Heart left ventricle (tissue), 16 donors: ENCODE measurements around the gene GRIN3B. TPM values are rescaled to one million over a fixed set of nuclear protein-coding genes. Genes with fewer than 3 reads are reported as not detected.

Source experiments
- ATAC-seq, 4 donors: fragments of 200-7000 bp; cut with Tn5 transposase; one replicate each; pipeline ENCODE4 v1.9.1; 2020 to 2022; ENCODE audit warnings: moderate library complexity in 4 of 4, mild to moderate bottlenecking in 3 of 4, moderate number of reproducible peaks in 1 of 4
- DNase-seq, 5 donors: peaks; one replicate each; pipeline ENCODE4 v3.0.0-alpha.2; 2020
- H3K27ac ChIP-seq, 12 donors: fragments of 200-600 bp; sonication (generic) in 4 of 12; one replicate each; pipeline versions ENCODE4 v1.5.0 to v1.8.0; 2016 to 2022; ENCODE audit warnings: mild to moderate bottlenecking in 2 of 12
- H3K27me3 ChIP-seq, 9 donors: fragments of 200-600 bp; sonication (generic) in 2 of 9; one replicate each; pipeline versions ENCODE4 v1.5.1 to v1.8.0; 2016 to 2022; ENCODE audit warnings: mild to moderate bottlenecking in 3 of 9
- H3K36me3 ChIP-seq, 9 donors: fragments of 200-600 bp; sonication (generic) in 2 of 9; one replicate each; pipeline versions ENCODE4 v1.5.0 to v1.8.0; 2018 to 2022; ENCODE audit warnings: mild to moderate bottlenecking in 2 of 9
- H3K4me1 ChIP-seq, 12 donors: fragments of 200-600 bp; sonication (generic) in 4 of 12; one replicate each; pipeline versions ENCODE4 v1.5.0 to v1.8.0; 2016 to 2022; ENCODE audit warnings: mild to moderate bottlenecking in 3 of 12
- H3K4me3 ChIP-seq, 12 donors: fragments of 200-600 bp; sonication (generic) in 4 of 12; one replicate each; pipeline versions ENCODE4 v1.5.0 to v1.8.0; 2017 to 2022; ENCODE audit warnings: mild to moderate bottlenecking in 9 of 12, moderate library complexity in 4 of 12
- H3K9me3 ChIP-seq, 12 donors: fragments of 200-600 bp; sonication (generic) in 4 of 12; one replicate each; pipeline versions ENCODE4 v1.5.0 to v1.8.0; 2016 to 2022; ENCODE audit warnings: mild to moderate bottlenecking in 1 of 12
- POLR2A ChIP-seq, 2 donors: fragments of 450-650 bp; IDR thresholded peaks; one replicate each; pipeline ENCODE4 v1.6.1; 2017; ENCODE audit warnings: antibody characterized with exemption in 2 of 2, mild to moderate bottlenecking in 2 of 2, moderate library complexity in 2 of 2
- WGBS, 4 donors: extraction: QIAGEN DNeasy Blood & Tissue Kit in 2 of 4; methylation state at CpG; one replicate each; pipeline versions ENCODE4 v1.1.5 to v1.1.7; 2013 to 2018; 5-methylcytosine and 5-hydroxymethylcytosine counted together
- intact Hi-C, 10 donors: fragments of 100-400 bp; cut with DNase I; formaldehyde crosslinking; loops; one replicate each; pipeline versions ENCODE4 v1.11.1 to v1.14.2; 2022
- polyA plus RNA-seq, 2 donors: library from polyadenylated mRNA; stranded (reverse); fragments of 200-250 nt; gene quantifications; one replicate each; pipeline ENCODE4 v1.2.3, GENCODE V29; 2013
- total RNA-seq, 9 donors: library from RNA; depleted of rRNA in 2 of 9; stranded (reverse); fragments of >200 nt in 2 of 9; fragmentation: NEBNext Ultra II Directional in 3 of 9; extraction: Animal tissue kit (Norgen Biotek cat#: 25700) in 3 of 9; gene quantifications; one replicate each; pipeline versions ENCODE4 v1.1.0 to v1.2.4, GENCODE V29; 2016 to 2023
- TF ChIP-seq, protein P1 (sequence below), 12 donors: fragments of 200-600 bp; sonication (generic) in 4 of 12; IDR thresholded peaks; one replicate each; pipeline versions ENCODE4 v1.5.0 to v1.8.0; 2018 to 2022; ENCODE audit warnings: antibody characterized with exemption in 12 of 12, mild to moderate bottlenecking in 5 of 12
- donor health status: ischemic (EF 13 %, LVEDD 7.1; RV severe dilation, severe dysfunction).
- donor health status: healthy with polysubstance abuse.
- donor health status: DM: no; HTN: yes; CAD: no.
- donor health status: DM: no; HTN: no; CAD: no.
- donor health status: ischemic (EF 25% LVEDD 6.9; RV normal size, moderate dysfunction).
- donor health status: ischemic (EF 25% LVEDD 5.7; RV mildly dilated, moderate dysfunction).
- donor health status: healthy.
- donor health status: DM: yes; HTN: yes; CAD: no.
- donor health status: ischemic (EF 35%, LVEDD 5.7; RV mildly dilated, moderate dysfunction).
- donor health status: nonischemic (EF 11% LVEDD 7.7; RV severe dilation, severe dysfunction).
- donor health status: DM: yes; HTN: yes; CAD: no.
- donor health status: PGD.
- donor health status: ischemic (EF 29% LVEDD 5.4; RV normal size, mild dysfunction).
- donor health status: nonischemic (EF 23%, LVEDD 6.1; RV moderate dilation, normal function).

Gene GRIN3B
- total and polyA plus RNA-seq, 11 donors, result 0.01 to 0.51 (median 0.09) TPM; not detected in 8

DNA sequence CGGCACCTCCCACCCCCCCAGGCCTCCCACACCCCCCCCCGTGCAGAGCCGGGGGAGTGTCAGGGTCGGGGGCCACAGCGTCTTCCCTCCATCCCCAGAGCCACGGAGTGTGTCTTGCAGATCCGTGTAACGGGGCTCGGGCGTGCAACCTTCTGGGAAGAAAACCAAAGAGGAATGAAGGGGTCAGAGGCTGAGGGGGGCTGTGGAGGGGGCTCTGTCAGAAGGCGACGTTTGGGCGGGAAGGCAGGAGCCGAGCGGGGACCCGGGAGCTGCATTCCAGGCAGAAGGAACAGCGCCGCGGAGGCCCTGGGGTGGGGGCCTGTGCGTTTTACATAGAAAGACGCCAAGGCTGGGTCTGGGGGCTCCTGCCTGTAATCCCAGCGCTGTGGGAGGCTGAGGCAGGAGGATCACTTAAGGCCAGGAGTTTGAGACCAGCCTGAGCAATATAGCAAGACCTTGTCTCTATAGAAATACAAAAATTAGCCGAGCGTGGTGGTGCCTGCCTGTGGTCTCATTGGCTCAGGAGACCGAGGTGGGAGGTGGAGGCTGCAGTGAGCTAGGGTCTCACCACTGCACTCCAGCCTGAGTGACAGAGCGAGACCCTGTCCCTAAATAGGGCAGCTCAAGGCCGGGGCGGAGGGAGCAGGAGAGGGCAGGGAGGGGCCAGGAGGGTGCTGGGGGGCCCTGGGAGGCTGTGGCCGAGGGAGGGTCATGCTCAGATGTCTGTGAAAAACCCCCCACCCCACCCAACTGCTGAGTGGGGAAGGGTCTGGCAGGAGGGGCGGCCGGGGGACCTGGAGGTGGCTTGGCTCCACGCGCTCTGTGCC lies 46.6 kb upstream of the GRIN3B start:
- TF ChIP-seq, protein P1, sequence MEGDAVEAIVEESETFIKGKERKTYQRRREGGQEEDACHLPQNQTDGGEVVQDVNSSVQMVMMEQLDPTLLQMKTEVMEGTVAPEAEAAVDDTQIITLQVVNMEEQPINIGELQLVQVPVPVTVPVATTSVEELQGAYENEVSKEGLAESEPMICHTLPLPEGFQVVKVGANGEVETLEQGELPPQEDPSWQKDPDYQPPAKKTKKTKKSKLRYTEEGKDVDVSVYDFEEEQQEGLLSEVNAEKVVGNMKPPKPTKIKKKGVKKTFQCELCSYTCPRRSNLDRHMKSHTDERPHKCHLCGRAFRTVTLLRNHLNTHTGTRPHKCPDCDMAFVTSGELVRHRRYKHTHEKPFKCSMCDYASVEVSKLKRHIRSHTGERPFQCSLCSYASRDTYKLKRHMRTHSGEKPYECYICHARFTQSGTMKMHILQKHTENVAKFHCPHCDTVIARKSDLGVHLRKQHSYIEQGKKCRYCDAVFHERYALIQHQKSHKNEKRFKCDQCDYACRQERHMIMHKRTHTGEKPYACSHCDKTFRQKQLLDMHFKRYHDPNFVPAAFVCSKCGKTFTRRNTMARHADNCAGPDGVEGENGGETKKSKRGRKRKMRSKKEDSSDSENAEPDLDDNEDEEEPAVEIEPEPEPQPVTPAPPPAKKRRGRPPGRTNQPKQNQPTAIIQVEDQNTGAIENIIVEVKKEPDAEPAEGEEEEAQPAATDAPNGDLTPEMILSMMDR (IDR thresholded peaks at IDR 0.05), result no peak
- no peak for TF ChIP-seq POLR2A (IDR thresholded peaks at IDR 0.05)
- Histone ChIP-seq H3K4me1 (peaks cover 0 to 13% (median 0%) of the 10 kb centered on the region in 12 donors), H3K36me3 (no peaks in the 10 kb centered on the region), H3K9me3 (no peaks in the 10 kb centered on the region), H3K27ac (no peak overlapping the region), H3K27me3 (no peaks in the 10 kb centered on the region), H3K4me3 (peak overlapping the region in 1 of 12 donors; percentile 21)
- no peak for ATAC-seq
- DNase-seq, result no peak
- 62 to 80% (median 72%) methylated on average over 27 to 33 of the region's 33 CpGs for WGBS, 4 donors
- intact Hi-C loops, result no loop called here

DNA sequence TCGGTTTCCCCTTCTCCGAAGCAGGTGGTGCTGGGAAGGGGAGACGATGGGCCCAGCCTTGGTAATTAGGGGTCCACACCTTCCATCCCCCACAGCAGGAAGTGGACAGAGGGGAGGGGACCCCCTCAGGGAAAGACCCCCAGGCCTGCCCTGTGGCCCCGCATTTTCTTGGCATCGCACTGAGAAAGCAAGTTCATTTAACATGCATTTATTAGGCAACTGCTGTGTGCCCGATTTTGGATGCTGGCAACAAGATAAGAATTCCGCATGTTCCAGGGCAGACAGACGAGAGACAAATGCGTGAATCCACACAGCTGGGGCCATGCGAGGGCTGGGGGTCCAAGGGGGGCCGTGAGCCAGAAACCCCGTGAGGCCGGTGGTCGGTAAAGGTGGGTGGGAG lies 45.9 kb upstream of the GRIN3B start:
- WGBS, 4 donors, result 78 to 86% (median 82%) methylated on average over 14 of the region's 14 CpGs
- Histone ChIP-seq H3K4me3 (no peak overlapping the region), H3K27ac (no peak overlapping the region), H3K9me3 (no peaks in the 10 kb centered on the region), H3K4me1 (peaks cover 0 to 13% (median 0%) of the 10 kb centered on the region in 12 donors), H3K36me3 (peaks cover 0 to under 1% (median 0%) of the 10 kb centered on the region in 9 donors), H3K27me3 (no peaks in the 10 kb centered on the region)
- ATAC-seq, result no peak
- DNase-seq, result no peak
- intact Hi-C loops, result no loop called here
- TF ChIP-seq POLR2A (IDR thresholded peaks at IDR 0.05), result no peak
- TF ChIP-seq, protein P1 (IDR thresholded peaks at IDR 0.05), result no peak

DNA sequence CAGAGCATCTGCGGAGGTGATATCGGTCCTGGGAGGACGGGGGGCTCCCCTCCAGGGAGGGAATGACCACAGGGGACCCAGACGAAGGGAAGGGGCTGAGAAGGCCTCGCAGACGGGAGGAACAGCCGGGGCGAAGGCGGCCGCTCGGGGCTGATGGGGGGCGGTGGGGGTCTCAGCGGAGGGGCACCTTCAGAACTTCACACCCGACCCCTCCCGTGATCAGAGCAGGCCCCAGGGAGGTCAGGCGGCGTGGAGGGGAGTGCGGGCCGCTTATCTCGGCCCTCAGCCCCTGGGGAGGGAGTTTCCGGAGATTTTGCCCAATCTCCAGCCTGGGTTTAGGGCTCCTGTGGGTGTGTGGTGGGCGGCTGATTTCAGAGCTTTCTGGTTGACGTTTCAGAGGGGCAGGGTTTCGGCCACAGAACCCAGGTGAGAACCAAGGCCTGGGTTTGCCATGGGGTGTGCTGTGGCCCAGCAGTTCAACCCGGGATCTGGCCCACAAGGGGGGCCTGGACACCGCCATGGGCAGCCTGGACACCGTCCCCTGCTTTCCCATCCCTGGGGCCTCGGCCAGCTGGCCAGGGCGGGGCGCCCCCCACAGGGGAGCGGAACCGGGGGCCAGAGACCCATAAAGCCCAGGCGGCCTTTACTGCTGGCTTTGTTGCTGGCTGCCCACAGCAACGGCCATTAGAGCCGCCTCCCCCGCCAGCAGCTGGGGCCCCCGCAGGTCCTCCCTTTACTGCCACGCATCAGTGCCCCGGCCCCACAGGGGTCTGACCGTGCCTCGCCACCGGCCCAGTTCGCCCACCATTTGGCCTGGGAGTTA lies 45.3 kb upstream of the GRIN3B start:
- intact Hi-C loops, result no loop called here
- Histone ChIP-seq H3K27me3 (no peaks in the 10 kb centered on the region), H3K9me3 (no peaks in the 10 kb centered on the region), H3K27ac (no peak overlapping the region), H3K4me3 (no peak overlapping the region), H3K36me3 (peaks cover 0 to 6% (median 0%) of the 10 kb centered on the region in 9 donors), H3K4me1 (peaks cover 0 to 13% (median 0%) of the 10 kb centered on the region in 12 donors)
- DNase-seq (no peak), ATAC-seq (peak in 2 of 4 donors; percentile 9 to 16)
- WGBS, 4 donors, result 71 to 85% (median 81%) methylated on average over 31 to 43 of the region's 43 CpGs
- no peak for TF ChIP-seq POLR2A (IDR thresholded peaks at IDR 0.05)
- TF ChIP-seq, protein P1 (IDR thresholded peaks at IDR 0.05), result no peak
